Loucy (cell line): ENCODE data around the gene HADH.

Experiments
- CTCF ChIP-seq: fragments of 200-600 bp; sonication (generic); conservative IDR thresholded peaks from 2 replicates; pipeline ENCODE4 v1.5.1; 2014; ENCODE audit warnings: mild to moderate bottlenecking, antibody characterized with exemption, low read length
- EZH2phosphoT487 ChIP-seq: fragments of 200-600 bp; IDR thresholded peaks from 2 replicates; pipeline ENCODE4 v1.6.1; 2018; ENCODE audit warnings: antibody characterized with exemption, mild to moderate bottlenecking, moderate library complexity, borderline replicate concordance

DNA sequence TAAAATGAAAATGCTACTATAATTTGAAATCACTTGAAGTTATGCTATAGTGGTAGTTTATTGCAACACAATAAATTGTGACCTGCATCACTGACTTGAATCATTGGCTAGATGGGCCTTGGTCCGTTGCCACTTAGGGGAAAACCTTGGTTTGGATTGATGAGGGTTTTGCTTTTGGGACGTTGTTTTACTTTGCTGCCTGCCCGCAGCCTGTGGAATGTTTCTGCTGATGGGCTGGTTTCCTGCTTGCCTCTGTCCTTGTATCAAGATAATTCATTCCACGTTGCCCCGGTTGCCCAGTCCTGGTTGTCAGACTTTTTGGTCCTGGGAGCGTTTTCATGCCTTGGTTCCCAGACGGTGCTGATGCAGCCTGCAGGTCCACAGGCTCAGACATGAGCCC, 18.3 kb downstream of the HADH start:
- no peak for TF ChIP-seq CTCF
- no peak for TF ChIP-seq EZH2phosphoT487
